SK-N-DZ (cell line): ENCODE measurements around the gene PAN3. TPM values are rescaled to one million over a fixed set of nuclear protein-coding genes. Genes with fewer than 3 reads are reported as not detected.
"Not testable (repeated sequence)": the region's sequence is repeated elsewhere in the genome, so short reads cannot be mapped to it uniquely, and the experiment has no call there.

Experiments
- DNase-seq: peaks from one replicate; pipeline ENCODE4 v3.0.0-alpha.2; 2015; ENCODE audit warnings: low spot score
- polyA plus RNA-seq, 2 experiments: library from polyadenylated mRNA; depleted of rRNA; stranded (reverse); fragments of >200 nt; gene quantifications; 2 replicates each; pipeline ENCODE4 v1.2.3, GENCODE V29; 2014

The PAN3 gene, protein sequence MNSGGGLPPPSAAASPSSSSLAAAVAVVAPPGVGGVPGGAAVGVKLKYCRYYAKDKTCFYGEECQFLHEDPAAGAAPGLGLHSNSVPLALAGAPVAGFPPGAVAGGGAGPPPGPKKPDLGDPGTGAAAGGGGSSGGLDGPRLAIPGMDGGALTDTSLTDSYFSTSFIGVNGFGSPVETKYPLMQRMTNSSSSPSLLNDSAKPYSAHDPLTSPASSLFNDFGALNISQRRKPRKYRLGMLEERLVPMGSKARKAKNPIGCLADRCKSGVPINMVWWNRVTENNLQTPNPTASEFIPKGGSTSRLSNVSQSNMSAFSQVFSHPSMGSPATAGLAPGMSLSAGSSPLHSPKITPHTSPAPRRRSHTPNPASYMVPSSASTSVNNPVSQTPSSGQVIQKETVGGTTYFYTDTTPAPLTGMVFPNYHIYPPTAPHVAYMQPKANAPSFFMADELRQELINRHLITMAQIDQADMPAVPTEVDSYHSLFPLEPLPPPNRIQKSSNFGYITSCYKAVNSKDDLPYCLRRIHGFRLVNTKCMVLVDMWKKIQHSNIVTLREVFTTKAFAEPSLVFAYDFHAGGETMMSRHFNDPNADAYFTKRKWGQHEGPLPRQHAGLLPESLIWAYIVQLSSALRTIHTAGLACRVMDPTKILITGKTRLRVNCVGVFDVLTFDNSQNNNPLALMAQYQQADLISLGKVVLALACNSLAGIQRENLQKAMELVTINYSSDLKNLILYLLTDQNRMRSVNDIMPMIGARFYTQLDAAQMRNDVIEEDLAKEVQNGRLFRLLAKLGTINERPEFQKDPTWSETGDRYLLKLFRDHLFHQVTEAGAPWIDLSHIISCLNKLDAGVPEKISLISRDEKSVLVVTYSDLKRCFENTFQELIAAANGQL
- 7.0 and 9.2 TPM in 2 replicates for polyA plus RNA-seq (2014; cell fraction: cytosol; rRNA removed)
- 11.8 and 22.0 TPM in 2 replicates for polyA plus RNA-seq (2014; cell fraction: nucleus; rRNA removed)

DNA sequence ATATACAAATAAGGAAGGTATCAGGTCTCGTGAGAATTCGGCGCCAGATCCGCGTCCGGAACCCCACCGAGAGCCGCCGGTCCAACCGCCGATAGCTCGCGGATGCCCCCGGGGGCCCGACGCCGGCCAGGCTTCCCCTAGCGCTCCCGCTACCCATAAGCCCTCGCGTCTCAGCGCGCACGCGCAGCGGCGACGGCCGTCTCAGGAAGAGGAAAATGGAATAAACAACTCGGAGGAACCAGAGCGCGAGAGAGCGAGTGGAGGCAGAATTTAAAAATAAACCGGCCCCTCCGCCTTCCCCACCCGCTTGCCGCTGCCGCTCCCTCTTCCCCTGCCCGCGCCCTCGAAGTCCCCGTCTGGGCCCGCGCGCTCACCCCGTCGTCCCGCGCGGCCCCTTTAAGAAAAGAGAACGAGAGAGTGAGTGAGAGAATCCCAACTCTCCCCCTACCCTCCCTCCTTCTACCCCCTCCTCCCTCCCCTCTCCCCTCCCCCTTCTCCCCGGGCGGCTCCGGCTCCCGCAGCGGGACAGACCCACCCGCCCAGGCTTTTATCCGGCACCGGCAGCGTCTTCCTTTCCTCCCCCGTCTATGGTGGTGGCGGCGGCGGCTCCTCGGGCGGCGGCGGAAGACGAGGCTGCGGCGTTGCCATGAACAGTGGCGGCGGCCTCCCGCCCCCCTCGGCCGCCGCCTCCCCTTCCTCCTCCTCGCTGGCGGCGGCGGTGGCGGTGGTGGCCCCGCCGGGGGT lies at the start of gene PAN3:
Gene PAN3, plus strand, starts transcription at position 534 of the 744 bp plus-strand sequence. Its CDS starts 113 bp downstream, at position 647.
- peak; percentile 85 for DNase-seq

DNA sequence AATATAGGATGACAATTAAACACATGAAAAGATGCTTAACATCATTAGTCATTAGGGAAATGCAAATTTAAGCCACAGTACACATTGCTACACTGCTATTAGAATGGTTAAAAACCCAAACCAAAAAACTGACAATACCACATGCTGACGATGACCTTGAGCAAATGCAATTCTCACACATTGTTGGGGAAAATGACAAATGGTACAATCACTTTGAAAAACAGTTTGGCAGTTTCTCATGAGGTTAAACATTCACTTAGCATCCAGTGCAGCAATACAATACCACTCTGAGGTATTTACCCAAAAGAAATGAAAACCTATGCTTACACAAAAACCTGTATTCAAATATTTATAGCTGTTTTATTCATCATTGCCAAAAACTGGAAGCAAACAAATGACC lies 49.3 kb upstream of the PAN3 start:
- DNase-seq = no peak

DNA sequence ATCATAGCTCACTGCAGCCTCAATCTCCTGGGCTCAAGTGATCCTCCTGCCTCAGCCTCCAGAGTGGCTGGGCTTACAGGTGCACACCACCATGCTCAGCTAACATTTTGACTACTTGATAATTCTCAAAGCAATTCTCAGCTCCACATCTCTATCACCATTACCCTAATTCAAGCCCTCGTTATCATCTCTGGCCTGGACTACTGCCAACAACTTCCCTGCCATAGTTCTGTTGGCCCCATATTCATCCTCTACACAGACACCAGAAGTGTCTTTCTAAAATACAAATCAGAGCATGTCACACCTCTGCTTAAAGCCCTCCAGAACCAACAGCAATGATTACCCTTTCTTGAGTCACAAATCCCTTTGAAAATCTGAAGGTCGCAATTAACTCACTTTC lies 45.9 kb upstream of the PAN3 start:
- no peak for DNase-seq

DNA sequence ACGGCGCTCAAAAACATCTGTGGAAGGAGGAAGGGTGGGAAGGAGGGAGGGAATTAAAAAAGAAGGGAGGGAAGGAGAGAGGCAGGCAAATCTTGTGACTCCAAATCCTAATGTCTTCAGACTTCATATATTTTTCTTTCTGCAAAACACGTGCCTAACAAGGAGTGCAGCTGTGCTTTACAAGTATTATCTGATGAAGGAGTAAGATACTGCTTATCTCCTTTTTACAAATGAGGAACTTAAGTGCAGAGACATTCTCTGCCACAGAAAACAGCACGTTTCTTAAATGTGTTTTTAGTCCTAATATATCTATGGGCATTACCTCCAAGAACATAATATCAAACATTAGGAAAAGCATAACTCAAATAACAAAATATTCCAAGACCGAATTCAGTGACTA lies 44.5 kb upstream of the PAN3 start:
- DNase-seq = no peak

DNA sequence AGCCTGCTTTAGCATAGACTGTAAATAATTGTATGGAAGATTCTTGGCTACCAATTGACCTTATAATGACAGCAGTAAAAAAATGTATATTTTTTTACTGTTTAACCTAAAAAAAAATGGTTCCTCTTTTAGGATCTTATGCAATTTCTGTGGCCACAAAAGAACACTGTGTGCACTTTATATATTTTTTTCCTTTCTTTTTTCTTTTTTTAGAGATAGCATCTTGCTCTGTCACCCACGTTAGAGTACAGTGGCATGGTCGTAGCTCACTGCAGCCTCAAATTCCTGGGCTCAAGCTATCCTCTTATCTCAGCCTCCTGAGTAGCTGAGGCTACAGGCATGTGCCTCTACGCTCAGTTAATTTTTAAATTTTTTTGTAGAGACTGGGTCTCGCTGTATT lies 44.0 kb upstream of the PAN3 start:
- no peak for DNase-seq

DNA sequence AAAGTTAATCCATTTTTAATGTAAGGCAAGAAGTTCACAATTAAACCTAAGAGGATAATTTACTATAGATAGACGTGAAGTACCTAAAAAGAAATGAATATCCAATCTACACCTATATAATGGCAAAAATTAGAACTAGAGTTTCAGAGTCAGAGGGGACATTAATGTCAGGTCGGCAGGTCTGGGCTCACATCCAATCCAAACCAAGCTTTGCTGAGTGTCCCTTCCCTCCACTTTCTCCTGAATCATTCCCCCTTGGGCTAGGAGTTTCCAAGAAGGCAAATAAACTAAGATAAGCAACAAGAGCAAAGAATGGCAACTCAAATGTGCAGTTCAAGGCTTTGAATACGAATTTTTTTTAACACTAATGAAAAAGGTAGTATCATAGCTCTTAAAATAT lies 40.8 kb upstream of the PAN3 start:
- DNase-seq = no peak

DNA sequence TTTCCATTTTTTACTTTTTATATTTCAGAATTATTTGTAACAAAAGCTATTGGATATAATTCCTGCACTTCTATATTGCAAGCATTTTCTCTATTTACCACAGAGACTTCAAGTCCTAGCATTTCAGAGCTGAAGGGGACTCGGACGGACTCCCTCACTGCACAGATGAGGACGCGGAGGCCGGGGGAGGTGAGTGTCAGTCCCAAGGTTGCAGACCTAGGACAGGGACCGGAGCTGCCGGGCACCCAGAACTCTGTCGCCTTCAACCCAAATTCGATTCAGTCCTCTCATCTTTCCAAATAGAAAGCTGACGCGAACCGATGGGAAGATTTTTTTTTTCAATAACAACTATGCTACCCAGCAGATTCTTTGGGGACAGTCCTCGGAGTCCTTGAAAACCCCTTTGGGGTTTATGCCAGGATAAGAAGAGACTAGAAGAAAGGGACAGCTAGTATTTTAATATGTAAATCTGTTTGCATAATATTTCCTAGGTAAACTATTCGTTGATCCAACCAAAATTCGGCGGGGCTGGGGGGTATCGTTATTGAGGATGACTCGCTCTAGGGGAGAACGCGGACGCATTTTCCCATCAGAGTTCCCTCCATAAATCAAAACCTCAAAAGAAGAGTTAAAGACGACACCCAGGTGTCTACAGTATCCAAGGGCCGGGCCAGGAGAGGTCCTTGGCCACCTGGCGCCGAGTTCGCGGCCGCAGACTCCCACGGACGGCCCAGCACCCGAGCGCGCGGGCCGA lies 38.8 kb upstream of the PAN3 start:
- DNase-seq = no peak

DNA sequence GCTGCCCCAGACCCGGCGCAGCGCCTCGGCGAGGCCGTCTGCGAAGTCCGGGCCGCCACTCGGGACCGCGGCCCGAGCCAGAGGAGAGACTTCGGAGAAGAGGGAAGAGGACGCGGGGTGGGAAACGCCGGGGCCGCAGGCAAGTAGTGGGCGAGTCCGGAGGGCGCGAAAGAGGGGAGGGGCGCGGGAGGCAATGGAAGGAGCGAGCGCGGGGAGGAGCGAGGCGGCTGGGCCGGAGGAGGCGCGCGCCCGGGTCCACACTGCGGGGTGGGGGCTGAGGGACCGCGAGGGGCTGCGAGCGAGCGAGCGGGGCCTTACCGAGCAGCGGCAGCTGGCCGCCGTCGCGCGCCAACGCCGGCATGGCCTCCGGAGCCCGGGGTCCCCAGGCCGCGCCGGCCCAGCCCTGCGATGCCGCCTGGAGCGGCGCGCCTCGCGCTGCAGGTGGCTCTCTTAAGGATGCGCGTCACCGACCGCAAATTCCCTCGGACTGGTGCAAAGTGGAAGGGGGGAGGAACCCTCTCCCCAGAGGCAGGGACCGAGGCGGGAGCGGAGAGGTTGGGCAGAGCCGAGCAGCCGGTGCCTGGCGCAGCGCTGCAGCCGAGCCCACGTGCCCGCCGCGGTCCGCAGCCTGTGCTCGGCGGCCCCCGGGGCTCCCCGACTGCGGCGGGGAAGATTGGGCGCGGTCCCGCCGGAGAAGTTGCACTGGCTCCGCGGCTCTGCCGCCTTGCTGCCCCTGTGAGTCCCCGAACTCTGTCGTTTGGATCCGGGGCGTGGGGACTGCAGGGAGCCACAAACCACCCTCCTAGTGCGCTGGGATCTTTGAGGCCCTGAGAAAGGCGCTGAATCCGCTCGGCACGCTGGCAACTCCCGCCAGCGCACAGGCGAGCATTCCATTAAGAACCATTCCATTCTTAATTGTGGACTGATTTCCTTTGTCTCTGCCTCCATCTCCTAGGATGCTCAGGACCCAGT lies 37.9 kb upstream of the PAN3 start, which contains the start of gene FLT3:
Gene FLT3, minus strand, starts transcription at position 427 of the 972 bp plus-strand sequence. Its CDS starts 66 bp downstream, at position 361.
- peak; percentile 37 for DNase-seq

DNA sequence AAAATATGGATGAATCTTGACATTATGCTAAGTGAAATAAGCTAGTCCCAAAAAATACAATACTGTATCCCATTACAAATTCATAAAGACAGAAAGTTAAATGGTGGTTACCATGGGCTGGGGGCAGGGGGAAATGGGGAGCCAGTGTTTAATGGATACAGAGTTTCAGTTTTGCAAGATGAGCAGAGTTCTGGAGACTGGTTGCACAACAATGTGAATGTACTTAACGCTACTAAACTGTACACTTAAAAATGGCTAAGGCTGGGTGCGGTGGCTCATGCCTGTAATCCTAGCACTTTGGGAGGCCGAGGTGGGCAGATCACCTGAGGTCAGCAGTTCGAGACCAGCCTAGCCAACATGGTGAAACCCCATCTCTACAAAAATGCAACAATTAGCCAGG lies 36.5 kb upstream of the PAN3 start:
- not testable (repeated sequence) for DNase-seq

DNA sequence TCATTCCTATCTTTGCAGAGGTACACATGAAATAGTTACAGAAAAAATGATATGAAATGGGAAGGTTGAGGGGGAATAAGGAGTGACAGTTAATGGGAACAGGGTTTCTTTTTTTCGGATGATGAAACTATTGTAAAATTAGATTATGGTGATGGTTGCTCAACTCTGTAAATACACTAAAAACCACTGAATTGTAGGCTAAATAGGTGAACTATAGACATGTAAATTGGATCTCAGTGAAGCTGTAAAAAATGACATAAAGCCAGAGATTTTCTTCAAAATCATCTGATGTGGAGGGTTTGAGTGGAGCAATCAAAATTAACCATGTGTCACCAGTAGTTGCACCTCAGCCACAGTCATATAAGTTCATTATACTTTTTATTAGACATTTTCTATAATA lies 31.4 kb upstream of the PAN3 start:
- DNase-seq = no peak

DNA sequence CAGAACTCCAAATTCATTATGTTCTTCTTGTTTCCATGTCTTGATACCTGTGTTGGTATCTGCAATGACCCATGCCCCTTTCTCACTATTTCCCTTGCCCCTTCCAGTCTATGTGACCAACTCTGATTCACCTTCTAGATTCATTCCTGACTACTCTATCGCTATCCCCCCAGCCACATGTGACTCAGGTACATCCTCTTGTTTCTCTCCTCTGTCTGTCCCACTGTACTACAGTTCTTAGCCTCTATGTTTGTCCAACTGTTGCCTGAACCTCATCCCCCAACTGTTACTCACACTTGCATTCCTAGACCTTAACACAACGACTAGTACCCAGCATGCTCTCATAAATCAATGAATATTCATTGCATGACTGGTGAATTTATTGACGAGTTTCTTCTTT lies 27.9 kb upstream of the PAN3 start:
- DNase-seq = no peak

DNA sequence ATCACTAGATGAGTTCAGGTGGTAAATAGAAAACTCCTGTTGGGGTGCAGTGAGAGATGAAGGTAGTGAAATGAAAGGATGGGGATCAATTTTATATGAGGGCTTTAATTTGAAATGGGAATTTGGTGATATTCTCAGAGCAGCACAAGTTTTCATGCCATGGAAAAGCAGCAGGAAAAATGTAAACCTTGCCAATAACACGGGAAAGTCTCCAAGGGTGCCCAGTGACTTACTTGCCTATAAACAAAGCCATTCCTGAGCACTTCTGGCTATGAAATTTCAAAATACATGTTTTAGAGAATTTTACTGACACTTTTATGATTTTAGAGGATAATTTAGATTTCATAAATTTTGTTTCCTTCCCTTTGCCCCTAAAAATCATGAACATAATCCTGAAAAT lies 21.6 kb upstream of the PAN3 start:
- DNase-seq = no peak

DNA sequence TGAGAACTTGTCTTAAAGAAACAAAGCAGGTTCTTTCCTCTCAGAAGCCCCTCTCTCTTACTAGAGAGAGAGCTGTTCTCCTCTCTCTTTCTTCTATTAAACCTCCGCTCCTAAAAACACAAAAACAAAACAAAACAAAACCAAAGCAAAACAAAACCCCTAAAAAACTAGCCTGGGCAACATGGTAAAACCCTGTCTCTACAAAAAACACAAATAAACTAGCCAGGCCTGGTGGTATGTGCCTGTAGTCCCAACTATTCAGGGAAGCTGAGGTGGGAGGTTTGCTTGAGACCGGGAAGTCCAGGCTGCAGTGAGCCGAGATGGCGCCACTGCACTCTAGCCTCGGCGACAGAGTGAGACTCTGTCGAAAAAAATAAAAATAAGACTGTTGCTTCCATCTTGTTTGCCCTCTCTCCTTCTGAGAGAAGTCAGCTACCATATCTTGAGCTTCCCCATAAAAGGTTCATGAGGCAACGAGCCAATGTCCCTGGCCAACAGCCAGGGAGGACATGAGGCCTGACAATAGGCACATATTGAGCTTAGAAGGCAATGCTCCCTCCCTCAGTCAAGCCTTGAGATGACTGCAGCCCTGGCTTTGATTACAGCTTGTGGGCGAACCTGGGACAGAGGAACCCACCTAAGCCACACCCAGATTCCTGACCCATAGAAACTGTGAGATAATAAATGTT lies 20.5 kb upstream of the PAN3 start:
- no peak for DNase-seq

DNA sequence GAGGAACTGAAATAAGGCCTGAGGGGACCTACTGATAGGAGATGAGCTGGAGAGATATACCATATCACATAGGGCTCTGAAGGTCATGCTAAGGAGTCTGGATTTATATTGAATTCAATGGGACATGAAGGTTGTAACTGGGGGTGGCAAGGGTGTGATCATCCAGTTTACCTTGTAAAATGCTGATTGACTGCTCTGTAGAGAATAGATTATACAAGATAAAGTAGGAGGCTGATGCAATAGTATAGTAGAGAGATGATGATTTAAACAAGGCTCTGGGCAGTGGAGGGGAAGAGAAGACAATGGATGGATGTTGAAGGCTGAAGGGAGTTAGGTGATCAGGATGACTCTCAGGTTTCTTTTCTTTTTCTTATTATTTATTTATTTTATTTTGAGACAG lies 18.0 kb upstream of the PAN3 start:
- no peak for DNase-seq

DNA sequence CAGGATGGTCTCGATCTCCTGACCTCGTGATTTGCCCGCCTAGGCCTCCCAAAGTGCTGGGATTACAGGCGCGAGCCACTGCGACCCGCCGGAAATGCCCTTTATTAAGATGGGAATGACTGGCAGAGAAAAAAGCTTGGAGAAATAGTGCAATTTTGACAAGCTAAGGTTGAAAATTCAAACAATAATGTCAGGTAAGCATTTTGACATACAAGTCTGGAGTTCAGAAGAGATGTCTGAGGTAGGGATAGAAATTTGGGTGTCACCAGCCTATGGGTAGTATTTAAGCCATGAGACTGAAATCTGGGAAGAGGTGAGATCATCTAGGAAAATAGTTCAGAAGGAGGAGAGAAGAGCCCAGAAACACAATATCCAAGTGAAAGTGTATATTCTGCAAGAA lies 17.1 kb upstream of the PAN3 start:
- DNase-seq = no peak

DNA sequence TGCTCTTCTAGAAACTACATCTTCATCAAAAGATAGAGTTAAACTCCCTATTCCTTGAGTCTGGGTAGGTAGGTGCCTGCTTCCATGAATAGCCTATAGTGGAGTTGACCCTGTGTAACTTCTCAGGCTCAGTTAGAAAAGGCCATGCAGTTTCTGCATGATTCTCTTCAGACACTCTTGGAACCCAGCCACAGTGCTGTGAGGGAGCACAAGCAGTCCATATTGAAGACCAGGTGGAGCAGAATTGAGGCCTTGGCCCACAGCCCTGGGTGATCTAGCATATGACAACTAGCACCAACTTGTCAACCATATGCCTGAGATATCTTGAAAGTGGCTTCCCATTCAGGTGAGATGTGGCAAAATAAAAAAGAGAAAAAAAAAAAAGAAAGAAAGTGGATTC lies 10.3 kb upstream of the PAN3 start:
- DNase-seq = no peak

DNA sequence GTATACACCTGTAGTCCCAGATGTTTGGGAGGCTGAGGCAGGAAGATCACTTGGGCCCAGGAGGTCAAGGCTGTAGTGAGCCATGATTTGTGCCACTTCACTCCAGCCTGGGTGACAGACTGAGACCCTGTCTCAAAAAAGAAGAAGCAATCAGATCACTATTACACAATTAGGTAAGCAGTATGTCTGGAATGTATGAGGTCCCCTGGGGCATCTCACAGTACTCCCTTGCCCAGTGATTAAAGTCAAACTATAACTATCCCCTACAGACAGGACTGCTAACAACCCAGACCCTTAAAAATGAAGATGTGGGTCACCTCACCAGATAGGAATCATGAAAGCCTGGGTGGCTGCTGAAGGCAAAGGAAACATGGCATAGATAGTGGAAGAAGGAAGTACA lies 9.4 kb upstream of the PAN3 start:
- no peak for DNase-seq

DNA sequence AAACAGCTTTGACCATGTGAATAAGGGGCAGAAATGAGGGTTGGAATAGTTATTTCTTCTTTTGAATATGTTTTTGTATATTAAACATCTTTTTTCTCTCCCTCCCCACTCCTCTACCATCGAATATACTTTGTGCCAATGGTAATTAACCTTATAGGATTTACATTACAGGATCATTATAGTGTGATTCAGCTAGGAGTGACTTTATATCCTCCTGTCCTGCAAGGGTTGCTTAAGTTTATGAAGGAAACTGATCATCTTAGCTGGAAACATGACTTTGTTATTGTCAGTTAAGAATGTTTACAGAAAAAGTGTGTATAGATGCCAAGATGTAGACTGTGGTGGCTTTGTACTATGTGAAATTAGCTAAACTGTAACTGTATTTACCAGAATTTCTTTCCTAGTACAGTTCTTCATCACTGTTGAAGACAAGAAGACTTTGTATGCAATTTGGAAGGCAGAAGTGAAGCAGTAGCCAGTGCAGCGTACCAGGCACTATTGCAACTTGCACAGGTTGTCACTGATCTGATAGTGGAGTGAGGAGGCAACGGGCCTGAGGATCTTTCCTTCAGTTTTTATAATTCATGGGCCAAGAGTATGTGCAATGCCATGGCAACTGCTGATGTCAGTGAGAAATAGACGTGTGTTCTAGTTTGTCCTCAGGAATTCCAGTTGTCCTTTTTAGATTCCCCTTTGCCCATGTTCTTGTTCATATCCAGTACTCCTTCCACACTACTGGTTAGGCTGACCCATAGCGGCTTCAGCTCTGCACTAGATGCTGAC lies 8.2 kb upstream of the PAN3 start:
- no peak for DNase-seq
